K562 (cell line): ENCODE measurements around the gene DNAI7. TPM values are rescaled to one million over a fixed set of nuclear protein-coding genes. Genes with fewer than 3 reads are reported as not detected.

Experiments used
- ATAC-seq: fragments of 200-7000 bp; cut with Tn5 transposase; 3 replicates; pipeline ENCODE4 v1.9.1; 2020; ENCODE audit warnings: moderate library complexity
- BruUV-seq: library from RNA; stranded (reverse); fragments of 400-500 nt; replicated peaks from 2 replicates; lab custom pipeline; 2021; lab: Mats Ljungman, UMichigan
- CTCF ChIA-PET: fragments of 300-600 bp; formaldehyde crosslinking; extraction: SDS; loops from one replicate; lab custom pipeline; 2021; ENCODE audit warnings: low intra/inter-chr PET ratio; lab: Yijun Ruan, JAX
- POLR2A ChIA-PET: fragments of 300-600, 350-650 bp; sonication (Branson Sonifier 250); formaldehyde crosslinking; extraction: SDS; loops from one replicate; lab custom pipeline; 2021; ENCODE audit warnings: antibody characterized with exemption, inconsistent platforms; lab: Yijun Ruan, JAX
- DNase-seq, 4 experiments: peaks; one replicate each; pipeline versions ENCODE4 v3.0.0 to v3.0.0-alpha.2; 2011 to 2018; ENCODE audit warnings: low spot score in 3 of 4, mixed read lengths in 3 of 4; ENCODE audit errors: extremely low read depth in 1 of 4
- FAIRE-seq: peaks from 2 replicates; lab custom pipeline; 2011; peaks lifted over from hg19 to GRCh38; lab: Jason Lieb, UNC
- H2AFZ ChIP-seq: 2 replicates; pipeline ENCODE4 v1.6.0; 2011; ENCODE audit warnings: low read depth, low read length, control low read depth, inconsistent platforms
- H3K27ac ChIP-seq: fragments of 200-600 bp; 3 replicates; pipeline ENCODE4 v1.8.0; 2011; ENCODE audit warnings: low read depth, mild to moderate bottlenecking, control low read depth, inconsistent platforms, low read length, moderate library complexity, mixed read lengths; ENCODE audit errors: extremely low read depth
- H3K27me3 ChIP-seq, 2 experiments: fragments of 300-600 bp in 1 of 2; 2 replicates in 1 of 2; 3 replicates in 1 of 2; pipeline versions ENCODE4 v1.6.0 to v1.8.0; 2011; ENCODE audit warnings: inconsistent platforms in 2 of 2, low read length in 2 of 2, mild to moderate bottlenecking in 1 of 2, mixed read lengths in 1 of 2, moderate library complexity in 1 of 2; ENCODE audit not compliant: control insufficient read depth in 2 of 2, insufficient read depth in 2 of 2
- H3K36me3 ChIP-seq: fragments of 300-600 bp; 3 replicates; pipeline ENCODE4 v1.8.0; 2011; ENCODE audit warnings: mild to moderate bottlenecking, low read length, inconsistent platforms; ENCODE audit not compliant: control insufficient read depth, insufficient read depth
- H3K4me1 ChIP-seq, 2 experiments: fragments of 200-600 bp in 1 of 2; replicated peaks in 1 of 2; 2 replicates in 1 of 2; 3 replicates in 1 of 2; pipeline versions ENCODE4 v1.5.1 to v1.8.0; 2011; ENCODE audit warnings: inconsistent platforms in 2 of 2, low read length in 2 of 2, mild to moderate bottlenecking in 1 of 2, mixed read lengths in 1 of 2, moderate library complexity in 1 of 2; ENCODE audit not compliant: control insufficient read depth in 2 of 2, insufficient read depth in 2 of 2
- H3K4me2 ChIP-seq: 2 replicates; pipeline ENCODE4 v1.6.1; 2011; ENCODE audit warnings: low read length, control low read depth, inconsistent platforms, mixed read lengths; ENCODE audit not compliant: insufficient read depth
- H3K4me3 ChIP-seq: fragments of 200-600 bp; sonication (generic), shearing (Covaris generic); 2 replicates; pipeline ENCODE4 v1.5.1; 2016; ENCODE audit warnings: control low read depth, inconsistent platforms
- H3K79me2 ChIP-seq: fragments of 200-600 bp; 3 replicates; pipeline ENCODE4 v1.8.0; 2011; ENCODE audit warnings: low read length, inconsistent platforms; ENCODE audit not compliant: control insufficient read depth, insufficient read depth
- H3K9ac ChIP-seq, 2 experiments: 2 replicates each; pipeline versions ENCODE4 v1.6.0 to v1.6.1; 2011; ENCODE audit warnings: low read depth in 2 of 2, low read length in 2 of 2, control low read depth in 1 of 2, inconsistent platforms in 1 of 2, mild to moderate bottlenecking in 1 of 2, mixed read lengths in 1 of 2; ENCODE audit not compliant: insufficient read depth in 1 of 2
- H3K9me1 ChIP-seq: one replicate; pipeline ENCODE4 v1.6.0; 2011; ENCODE audit warnings: inconsistent platforms, mild to moderate bottlenecking, low read length, moderate library complexity; ENCODE audit not compliant: control insufficient read depth, insufficient read depth
- H3K9me3 ChIP-seq: replicated peaks from 2 replicates; pipeline ENCODE4 v1.5.1; 2011; ENCODE audit warnings: low read depth, low read length, inconsistent platforms; ENCODE audit not compliant: control insufficient read depth, insufficient read depth
- H4K20me1 ChIP-seq: replicated peaks from 2 replicates; pipeline ENCODE4 v1.6.1; 2011; ENCODE audit warnings: low read length, inconsistent platforms, mixed read lengths; ENCODE audit not compliant: control insufficient read depth, insufficient read depth
- CREB1 ChIP-seq, 2 experiments: sonication (generic) in 1 of 2; formaldehyde crosslinking in 1 of 2; IDR thresholded peaks; 2 replicates each; pipeline versions ENCODE4 v1.6.1 to v1.8.0; 2012 to 2022; ENCODE audit warnings: inconsistent platforms in 1 of 2, mild to moderate bottlenecking in 1 of 2, missing genetic modification reagents in 1 of 2, moderate library complexity in 1 of 2
- FOSL1 ChIP-seq: fragments of 200-800 bp; sonication (Bioruptor generic); conservative IDR thresholded peaks from 2 replicates; pipeline ENCODE4 v1.6.1; 2016; ENCODE audit warnings: missing genetic modification characterization, missing compliant biosample characterization
- FOXJ3 ChIP-seq: sonication (generic); formaldehyde crosslinking; IDR thresholded peaks from 2 replicates; pipeline ENCODE4 v1.4.0; 2020; ENCODE audit warnings: mild to moderate bottlenecking, missing genetic modification reagents
- ILK ChIP-seq: fragments of 450-650 bp; IDR thresholded peaks from 2 replicates; pipeline ENCODE4 v1.6.1; 2016; ENCODE audit warnings: missing genetic modification characterization, low read depth, mild to moderate bottlenecking, missing compliant biosample characterization, moderate library complexity, borderline replicate concordance
- PHB ChIP-seq: fragments of 250-450 bp; sonication (Bioruptor Pico); IDR thresholded peaks from 2 replicates; pipeline ENCODE4 v1.5.0; 2021
- PURB ChIP-seq: sonication (generic); formaldehyde crosslinking; IDR thresholded peaks from 2 replicates; pipeline ENCODE4 v1.9.0; 2021; ENCODE audit warnings: low read depth, mild to moderate bottlenecking, missing genetic modification reagents
- RAD21 ChIP-seq, 2 experiments: fragments of 250-450 bp in 1 of 2; fragments of 450-650 bp in 1 of 2; sonication (Bioruptor Pico) in 1 of 2; formaldehyde crosslinking in 1 of 2; IDR thresholded peaks in 1 of 2; conservative IDR thresholded peaks in 1 of 2; 2 replicates each; pipeline versions ENCODE4 v1.4.0 to v1.8.0; 2020 to 2022; ENCODE audit warnings: mild to moderate bottlenecking in 2 of 2, moderate library complexity in 1 of 2
- STAG1 ChIP-seq: sonication (generic); formaldehyde crosslinking; IDR thresholded peaks from 2 replicates; pipeline ENCODE4 v1.5.0; 2020; ENCODE audit warnings: missing genetic modification reagents, borderline replicate concordance
- ZBTB17 ChIP-seq: fragments of 450-650 bp; formaldehyde crosslinking; IDR thresholded peaks from 2 replicates; pipeline ENCODE4 v1.4.0; 2020; ENCODE audit warnings: mild to moderate bottlenecking
- in situ Hi-C: fragments of 300-500 bp; cut with MboI; formaldehyde crosslinking; loops from 4 replicates; pipeline ENCODE4 v1.15.0; 2018; ENCODE audit warnings: inconsistent platforms, mixed read lengths
- intact Hi-C: fragments of 100-400 bp; cut with micrococcal nuclease; formaldehyde crosslinking; loops from 2 replicates; pipeline ENCODE4 v1.14.2; 2022
- polyA plus RNA-seq, 8 experiments: library from polyadenylated mRNA; depleted of rRNA in 4 of 8; stranded (reverse) in 5 of 8; unstranded in 3 of 8; fragments of >200 nt; fragmentation: Nextera tagmentation in 2 of 8; fragmentation: Illumina TruSeq in 1 of 8; extraction: Ambion mirVana in 2 of 8; extraction: Trizol in 1 of 8; gene quantifications; 2 replicates each; pipeline versions ENCODE4 v1.2.1 to v1.2.3, GENCODE V29; 2011 to 2014; ENCODE audit warnings: inconsistent platforms in 1 of 8, missing spikeins in 1 of 8
- total RNA-seq, 7 experiments: library from RNA; depleted of rRNA in 6 of 7; stranded (reverse); fragments of >200 nt in 6 of 7; fragmentation: Illumina TruSeq in 2 of 7; extraction: Trizol in 2 of 7; gene quantifications; 2 replicates each; pipeline versions ENCODE4 v1.2.1 to v1.2.3, GENCODE V29; 2011 to 2021; ENCODE audit warnings: low replicate concordance in 1 of 7
- TF ChIP-seq, protein P1 (sequence below), 2 experiments: fragments of 200-800 bp in 1 of 2; sonication (Bioruptor generic) in 1 of 2; sonication (generic) in 1 of 2; formaldehyde crosslinking in 1 of 2; IDR thresholded peaks in 1 of 2; conservative IDR thresholded peaks in 1 of 2; 2 replicates each; pipeline versions ENCODE4 v1.5.0 to v1.6.1; 2016 to 2020; ENCODE audit warnings: missing compliant biosample characterization in 1 of 2, missing genetic modification characterization in 1 of 2, missing genetic modification reagents in 1 of 2
- TF ChIP-seq, protein P2 (sequence below), 2 experiments: fragments of 150-350 bp in 1 of 2; IDR thresholded peaks; 2 replicates each; pipeline ENCODE4 v1.6.1; 2012 to 2016; ENCODE audit warnings: low read depth in 2 of 2, low read length in 2 of 2, mild to moderate bottlenecking in 1 of 2, moderate library complexity in 1 of 2
- TF ChIP-seq, protein P3 (sequence below): fragments of 450-650 bp; IDR thresholded peaks from 2 replicates; pipeline ENCODE4 v1.7.0; 2016; ENCODE audit warnings: borderline replicate concordance

DNAI7 gene
- total and polyA plus RNA-seq, 9 of the 15 experiments (the other 6 are each of a cell fraction or from before 2014, with no cell fraction given), result 0.06 to 0.76 (median 0.17) TPM; not detected in 1

DNA sequence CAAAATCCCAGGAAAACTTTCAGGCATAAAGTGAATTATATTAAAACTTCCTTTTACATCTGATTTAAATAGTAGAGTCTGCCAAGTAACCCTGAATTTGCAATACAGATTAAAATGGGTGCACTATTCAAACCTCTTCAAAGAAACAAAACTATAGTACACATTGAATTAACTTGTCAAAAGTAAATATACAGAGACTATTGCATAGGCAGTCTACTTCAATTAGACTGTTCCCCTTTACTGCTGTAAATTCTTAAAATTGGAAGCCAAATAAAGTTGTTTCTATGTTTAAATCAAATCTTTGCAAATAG lies 48.7 kb upstream of the DNAI7 start:
- Histone ChIP-seq H3K4me3 (no peak overlapping the region), H3K27me3 (no peaks in the 10 kb centered on the region), H4K20me1 (no peaks in the 10 kb centered on the region), H3K4me2 (no peak overlapping the region), H3K9me1 (no peaks in the 10 kb centered on the region), H3K36me3 (peaks cover 29% of the 10 kb centered on the region; the same call in 1 of the 3 replicates), H3K9me3 (no peaks in the 10 kb centered on the region), H3K79me2 (peaks cover 30% of the 10 kb centered on the region), H3K9ac (no peak overlapping the region), H3K4me1 (peaks cover 0 to 13% of the 10 kb centered on the region in 2 experiments; a peak in 3 of 5 replicates), H3K27ac (no peak overlapping the region), H2AFZ (no peak overlapping the region)
- ChIA-PET POLR2A (no interaction called here), CTCF (no interaction called here)
- DNase-seq (no peak), FAIRE-seq (no peak), ATAC-seq (no peak)
- in situ Hi-C loops, result no loop called here
- intact Hi-C loops, result no loop called here
- TF ChIP-seq PURB, result no peak
- no peak for TF ChIP-seq PHB (CRISPR knock-in tag)
- TF ChIP-seq, protein P1, sequence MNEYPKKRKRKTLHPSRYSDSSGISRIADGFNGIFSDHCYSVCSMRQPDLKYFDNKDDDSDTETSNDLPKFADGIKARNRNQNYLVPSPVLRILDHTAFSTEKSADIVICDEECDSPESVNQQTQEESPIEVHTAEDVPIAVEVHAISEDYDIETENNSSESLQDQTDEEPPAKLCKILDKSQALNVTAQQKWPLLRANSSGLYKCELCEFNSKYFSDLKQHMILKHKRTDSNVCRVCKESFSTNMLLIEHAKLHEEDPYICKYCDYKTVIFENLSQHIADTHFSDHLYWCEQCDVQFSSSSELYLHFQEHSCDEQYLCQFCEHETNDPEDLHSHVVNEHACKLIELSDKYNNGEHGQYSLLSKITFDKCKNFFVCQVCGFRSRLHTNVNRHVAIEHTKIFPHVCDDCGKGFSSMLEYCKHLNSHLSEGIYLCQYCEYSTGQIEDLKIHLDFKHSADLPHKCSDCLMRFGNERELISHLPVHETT (CRISPR knock-in tag; conservative IDR thresholded peaks at IDR 0.05 in 1 of 2, IDR thresholded peaks at IDR 0.05 in 1 of 2), result no peak
- TF ChIP-seq, protein P2, sequence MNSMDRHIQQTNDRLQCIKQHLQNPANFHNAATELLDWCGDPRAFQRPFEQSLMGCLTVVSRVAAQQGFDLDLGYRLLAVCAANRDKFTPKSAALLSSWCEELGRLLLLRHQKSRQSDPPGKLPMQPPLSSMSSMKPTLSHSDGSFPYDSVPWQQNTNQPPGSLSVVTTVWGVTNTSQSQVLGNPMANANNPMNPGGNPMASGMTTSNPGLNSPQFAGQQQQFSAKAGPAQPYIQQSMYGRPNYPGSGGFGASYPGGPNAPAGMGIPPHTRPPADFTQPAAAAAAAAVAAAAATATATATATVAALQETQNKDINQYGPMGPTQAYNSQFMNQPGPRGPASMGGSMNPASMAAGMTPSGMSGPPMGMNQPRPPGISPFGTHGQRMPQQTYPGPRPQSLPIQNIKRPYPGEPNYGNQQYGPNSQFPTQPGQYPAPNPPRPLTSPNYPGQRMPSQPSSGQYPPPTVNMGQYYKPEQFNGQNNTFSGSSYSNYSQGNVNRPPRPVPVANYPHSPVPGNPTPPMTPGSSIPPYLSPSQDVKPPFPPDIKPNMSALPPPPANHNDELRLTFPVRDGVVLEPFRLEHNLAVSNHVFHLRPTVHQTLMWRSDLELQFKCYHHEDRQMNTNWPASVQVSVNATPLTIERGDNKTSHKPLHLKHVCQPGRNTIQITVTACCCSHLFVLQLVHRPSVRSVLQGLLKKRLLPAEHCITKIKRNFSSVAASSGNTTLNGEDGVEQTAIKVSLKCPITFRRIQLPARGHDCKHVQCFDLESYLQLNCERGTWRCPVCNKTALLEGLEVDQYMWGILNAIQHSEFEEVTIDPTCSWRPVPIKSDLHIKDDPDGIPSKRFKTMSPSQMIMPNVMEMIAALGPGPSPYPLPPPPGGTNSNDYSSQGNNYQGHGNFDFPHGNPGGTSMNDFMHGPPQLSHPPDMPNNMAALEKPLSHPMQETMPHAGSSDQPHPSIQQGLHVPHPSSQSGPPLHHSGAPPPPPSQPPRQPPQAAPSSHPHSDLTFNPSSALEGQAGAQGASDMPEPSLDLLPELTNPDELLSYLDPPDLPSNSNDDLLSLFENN (IDR thresholded peaks at IDR 0.05; ENCODE audit: low read depth in 2 of 2, low read length in 2 of 2), result no peak
- no peak for TF ChIP-seq RAD21 (CRISPR knock-in tag; conservative IDR thresholded peaks at IDR 0.05 in 1 of 2, IDR thresholded peaks at IDR 0.05 in 1 of 2)
- no peak for TF ChIP-seq CREB1 (IDR thresholded peaks at IDR 0.05)
- TF ChIP-seq CREB1 (CRISPR knock-in tag; IDR thresholded peaks at IDR 0.05), result no peak
- no peak for TF ChIP-seq ILK (tag)
- TF ChIP-seq ZBTB17 (CRISPR knock-in tag), result no peak
- TF ChIP-seq STAG1 (CRISPR knock-in tag), result no peak
- TF ChIP-seq FOXJ3 (CRISPR knock-in tag), result no peak
- TF ChIP-seq FOSL1, result no peak
- TF ChIP-seq, protein P3, sequence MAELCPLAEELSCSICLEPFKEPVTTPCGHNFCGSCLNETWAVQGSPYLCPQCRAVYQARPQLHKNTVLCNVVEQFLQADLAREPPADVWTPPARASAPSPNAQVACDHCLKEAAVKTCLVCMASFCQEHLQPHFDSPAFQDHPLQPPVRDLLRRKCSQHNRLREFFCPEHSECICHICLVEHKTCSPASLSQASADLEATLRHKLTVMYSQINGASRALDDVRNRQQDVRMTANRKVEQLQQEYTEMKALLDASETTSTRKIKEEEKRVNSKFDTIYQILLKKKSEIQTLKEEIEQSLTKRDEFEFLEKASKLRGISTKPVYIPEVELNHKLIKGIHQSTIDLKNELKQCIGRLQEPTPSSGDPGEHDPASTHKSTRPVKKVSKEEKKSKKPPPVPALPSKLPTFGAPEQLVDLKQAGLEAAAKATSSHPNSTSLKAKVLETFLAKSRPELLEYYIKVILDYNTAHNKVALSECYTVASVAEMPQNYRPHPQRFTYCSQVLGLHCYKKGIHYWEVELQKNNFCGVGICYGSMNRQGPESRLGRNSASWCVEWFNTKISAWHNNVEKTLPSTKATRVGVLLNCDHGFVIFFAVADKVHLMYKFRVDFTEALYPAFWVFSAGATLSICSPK, result no peak
- no TSS peak for BruUV-seq
